ENCODE results near the gene OLFML2B. TPM values are rescaled to one million over a fixed set of nuclear protein-coding genes. Genes with fewer than 3 reads are reported as not detected.

Gene OLFML2B
- total RNA-seq, 1 experiment from 2014 or later = 1.4 TPM

GRCh38 chr1:162011337-162012012, 12.2 kb downstream of the OLFML2B start:
- Histone ChIP-seq H2BK12ac (ENCODE audit: insufficient read length, low read depth, low read length) (no peak overlapping the region), H3K79me2 (ENCODE audit: insufficient read depth, low read length) (no peaks in the 10 kb centered on the region), H2AFZ (ENCODE audit: low read length) (no peak overlapping the region), H3K27me3 (ENCODE audit: insufficient read depth, low read length) (no peaks in the 10 kb centered on the region), H2BK120ac (ENCODE audit: low read depth, low read length, poor library complexity, severe bottlenecking) (no peak overlapping the region), H2BK15ac (ENCODE audit: low read depth, low read length) (no peak overlapping the region), H3T11ph (ENCODE audit: low read length) (no peak overlapping the region), H3K4me1 (ENCODE audit: insufficient read depth, low read length) (peaks cover 3% of the 10 kb centered on the region), H4K91ac (ENCODE audit: insufficient read length, low read depth, low read length) (no peak overlapping the region), H3K23ac (ENCODE audit: insufficient read length, low read depth, low read length) (no peak overlapping the region), H3K27ac (ENCODE audit: insufficient read length, low read depth, low read length) (no peak overlapping the region), H4K5ac (ENCODE audit: insufficient read length, low read depth, low read length) (no peak overlapping the region), H4K8ac (replicated peaks; ENCODE audit: insufficient read length, low read depth, low read length) (no peak overlapping the region), H3K79me1 (ENCODE audit: insufficient read depth, low read depth, low read length, poor library complexity, severe bottlenecking) (no peaks in the 10 kb centered on the region), H3K4ac (ENCODE audit: low read depth, low read length) (no peak overlapping the region), H2BK5ac (ENCODE audit: insufficient read length, low read length) (no peak overlapping the region), H3K23me2 (ENCODE audit: insufficient read length, low read depth, low read length, poor library complexity, severe bottlenecking) (no peaks in the 10 kb centered on the region), H3K56ac (ENCODE audit: insufficient read length, low read depth, low read length) (no peak overlapping the region), H3K18ac (ENCODE audit: insufficient read length, low read depth, low read length) (no peak overlapping the region), H3K14ac (ENCODE audit: insufficient read depth, low read length) (no peak overlapping the region), H2BK20ac (ENCODE audit: low read depth, low read length, poor library complexity, severe bottlenecking) (no peak overlapping the region), H4K20me1 (ENCODE audit: control insufficient read depth, insufficient read depth, insufficient read length) (no peaks in the 10 kb centered on the region), H2AK5ac (ENCODE audit: insufficient read length, low read length) (no peak overlapping the region), H3K9me3 (ENCODE audit: control insufficient read depth, low read depth, low read length) (no peaks in the 10 kb centered on the region), H3K4me2 (ENCODE audit: insufficient read depth, insufficient read length, low read length) (no peak overlapping the region), H3K9ac (ENCODE audit: extremely low read depth, insufficient read length, low read length) (no peak overlapping the region)
- H3K36me3 Mint-ChIP-seq (ENCODE audit: insufficient read depth in 1 of 3, low read depth in 3 of 3) = peaks cover 0 to 7% (median 1%) of the 10 kb centered on the region in 3 experiments; a peak in 4 of 7 replicates
- no peak for TF ChIP-seq CTCF (conservative IDR thresholded peaks at IDR 0.05)
- no peaks in the 10 kb centered on the region for H3K27me3 Mint-ChIP-seq (ENCODE audit: low read depth)
- no peak overlapping the region for H3K4me3 Mint-ChIP-seq
- no peak for DNase-seq
- no CpG with 5 or more reads among the region's 9 CpGs for WGBS (ENCODE audit: extremely low coverage, insufficient read length, low lambda C conversion rate)
- peaks cover 2 to 8% of the 10 kb centered on the region in 2 experiments; a peak in 1 of 5 replicates for H3K9me3 Mint-ChIP-seq
- peak overlapping the region in 1 of 3 experiments; percentile 78; a peak in 1 of 7 replicates for H3K27ac Mint-ChIP-seq
- peaks cover 18 to 22% of the 10 kb centered on the region in 2 experiments for H3K4me1 Mint-ChIP-seq

Data from H9 (cell line).